ENCODE data around the gene USP6. TPM values are rescaled to one million over a fixed set of nuclear protein-coding genes. Genes with fewer than 3 reads are reported as not detected.
"Not testable (repeated sequence)": the region's sequence is repeated elsewhere in the genome, so short reads cannot be mapped to it uniquely, and the experiment has no call there.

Gene USP6
- polyA plus RNA-seq, 1 experiment = not detected

DNA sequence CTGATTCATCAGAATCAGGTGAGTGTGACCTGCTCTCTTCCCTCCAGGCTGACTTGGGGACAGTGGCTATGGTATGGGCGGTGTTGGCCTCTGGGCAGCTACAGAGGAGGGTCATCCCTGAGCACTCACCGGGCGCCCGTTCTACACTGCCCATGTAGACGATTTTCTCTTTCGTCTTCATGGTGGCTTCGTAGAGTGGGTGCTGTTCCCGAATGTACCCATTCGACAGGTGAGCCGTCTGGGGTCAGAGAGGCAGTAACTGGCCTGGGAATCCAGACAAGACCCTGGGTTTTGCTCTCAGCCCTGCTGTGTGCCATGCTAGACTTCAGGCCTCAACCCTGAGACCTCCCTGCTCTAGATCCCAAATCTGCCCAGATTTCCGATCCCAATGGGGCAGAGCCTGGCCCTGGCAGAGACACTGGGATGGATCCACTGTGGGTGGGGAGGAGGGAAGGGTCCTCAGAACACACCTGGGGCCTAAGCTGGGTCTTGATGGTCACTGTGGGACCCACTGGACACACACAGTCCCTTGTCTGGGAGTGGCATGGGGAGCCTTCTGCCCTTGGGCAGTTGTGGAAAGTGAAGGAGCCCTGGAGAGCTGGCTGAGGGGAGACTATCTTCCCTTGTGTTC lies 13.2 kb downstream of the USP6 start:
- ChIA-PET POLR2A (no interaction called here), CTCF (no interaction called here)
- Histone ChIP-seq H3K27me3 (ENCODE audit: control insufficient read depth, insufficient read depth, low read length) (peaks cover 3% of the 10 kb centered on the region; the same call in 1 of the 2 replicates), H3K4me3 (ENCODE audit: low read depth, low read length) (no peak overlapping the region), H3K36me3 (ENCODE audit: control insufficient read depth, insufficient read depth, low read length) (no peaks in the 10 kb centered on the region)
- TF ChIP-seq, protein P1, sequence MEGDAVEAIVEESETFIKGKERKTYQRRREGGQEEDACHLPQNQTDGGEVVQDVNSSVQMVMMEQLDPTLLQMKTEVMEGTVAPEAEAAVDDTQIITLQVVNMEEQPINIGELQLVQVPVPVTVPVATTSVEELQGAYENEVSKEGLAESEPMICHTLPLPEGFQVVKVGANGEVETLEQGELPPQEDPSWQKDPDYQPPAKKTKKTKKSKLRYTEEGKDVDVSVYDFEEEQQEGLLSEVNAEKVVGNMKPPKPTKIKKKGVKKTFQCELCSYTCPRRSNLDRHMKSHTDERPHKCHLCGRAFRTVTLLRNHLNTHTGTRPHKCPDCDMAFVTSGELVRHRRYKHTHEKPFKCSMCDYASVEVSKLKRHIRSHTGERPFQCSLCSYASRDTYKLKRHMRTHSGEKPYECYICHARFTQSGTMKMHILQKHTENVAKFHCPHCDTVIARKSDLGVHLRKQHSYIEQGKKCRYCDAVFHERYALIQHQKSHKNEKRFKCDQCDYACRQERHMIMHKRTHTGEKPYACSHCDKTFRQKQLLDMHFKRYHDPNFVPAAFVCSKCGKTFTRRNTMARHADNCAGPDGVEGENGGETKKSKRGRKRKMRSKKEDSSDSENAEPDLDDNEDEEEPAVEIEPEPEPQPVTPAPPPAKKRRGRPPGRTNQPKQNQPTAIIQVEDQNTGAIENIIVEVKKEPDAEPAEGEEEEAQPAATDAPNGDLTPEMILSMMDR (IDR thresholded peaks at IDR 0.05; ENCODE audit: insufficient read depth, low read depth, low read length) = no peak
- DNase-seq (ENCODE audit: low read depth) = no peak

DNA sequence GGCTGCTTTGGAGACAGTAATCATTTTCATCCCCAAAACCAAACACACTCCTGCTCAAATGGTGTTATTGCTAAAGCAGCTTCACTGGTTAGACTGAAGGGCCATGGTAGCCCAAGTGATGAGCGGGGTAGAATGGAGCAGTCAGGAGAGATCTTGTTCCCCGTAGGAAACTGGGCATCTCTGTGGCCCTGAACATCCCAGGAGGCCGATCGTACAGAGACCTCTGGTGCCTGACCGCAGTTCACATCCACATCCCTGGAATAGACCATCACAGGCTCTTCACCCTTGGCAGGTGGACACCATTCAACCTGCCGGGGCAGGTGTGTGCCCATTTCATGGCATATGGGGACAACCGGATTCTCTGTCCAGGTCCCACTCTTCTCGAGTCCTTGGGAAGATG lies 13.9 kb downstream of the USP6 start:
- DNase-seq (ENCODE audit: low read depth); CTCF ChIA-PET: not testable (repeated sequence)

DNA sequence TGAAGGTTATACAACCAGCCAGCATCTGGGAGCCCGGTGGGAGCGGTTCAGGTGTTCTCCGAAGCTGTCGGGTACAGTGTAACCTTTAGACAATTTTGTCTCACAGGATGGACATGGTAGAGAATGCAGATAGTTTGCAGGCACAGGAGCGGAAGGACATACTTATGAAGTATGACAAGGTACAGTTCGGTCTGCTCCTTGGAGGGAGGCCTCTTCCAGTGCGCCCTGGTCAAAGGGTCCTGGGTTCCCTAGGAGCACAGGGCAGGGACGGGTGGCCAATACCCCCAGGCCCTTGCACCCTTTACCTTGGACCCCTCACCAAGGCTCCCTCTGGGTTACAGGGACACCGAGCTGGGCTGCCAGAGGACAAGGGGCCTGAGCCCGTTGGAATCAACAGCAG lies 14.4 kb downstream of the USP6 start:
- POLR2A ChIA-PET; CTCF ChIA-PET; DNase-seq (ENCODE audit: low read depth); H3K36me3 ChIP-seq (ENCODE audit: control insufficient read depth, insufficient read depth, low read length); H3K4me3 ChIP-seq (ENCODE audit: low read depth, low read length); H3K27me3 ChIP-seq (ENCODE audit: control insufficient read depth, insufficient read depth, low read length): not testable (repeated sequence)

More for the DNA sequence above, 13.9 kb downstream of the USP6 start:
- H3K36me3 ChIP-seq (ENCODE audit: control insufficient read depth, insufficient read depth, low read length); POLR2A ChIA-PET; H3K27me3 ChIP-seq (ENCODE audit: control insufficient read depth, insufficient read depth, low read length); H3K4me3 ChIP-seq (ENCODE audit: low read depth, low read length): not testable (repeated sequence)

DNA sequence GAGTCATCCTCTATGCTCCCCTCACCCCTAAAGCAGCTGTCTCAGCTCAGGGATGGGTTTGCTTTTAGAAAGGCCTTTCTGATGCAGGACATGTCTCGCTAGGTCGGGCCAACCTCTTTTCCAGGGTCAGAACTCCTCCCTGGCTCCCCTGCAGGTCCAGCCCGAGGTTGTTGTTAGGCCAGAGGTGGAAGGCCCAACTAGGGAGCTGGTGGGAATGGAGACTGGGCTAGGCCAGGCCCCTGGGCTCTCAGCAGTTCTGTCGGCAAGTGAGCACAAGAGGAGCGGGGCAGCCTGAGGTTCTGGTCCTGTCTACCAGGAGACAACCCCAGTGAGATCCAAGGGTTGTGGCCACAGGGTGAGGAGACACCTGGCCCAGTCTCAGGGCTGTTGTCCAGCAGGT lies 14.9 kb downstream of the USP6 start:
- CTCF ChIA-PET; H3K27me3 ChIP-seq (ENCODE audit: control insufficient read depth, insufficient read depth, low read length); H3K4me3 ChIP-seq (ENCODE audit: low read depth, low read length); DNase-seq (ENCODE audit: low read depth); POLR2A ChIA-PET; H3K36me3 ChIP-seq (ENCODE audit: control insufficient read depth, insufficient read depth, low read length): not testable (repeated sequence)

DNA sequence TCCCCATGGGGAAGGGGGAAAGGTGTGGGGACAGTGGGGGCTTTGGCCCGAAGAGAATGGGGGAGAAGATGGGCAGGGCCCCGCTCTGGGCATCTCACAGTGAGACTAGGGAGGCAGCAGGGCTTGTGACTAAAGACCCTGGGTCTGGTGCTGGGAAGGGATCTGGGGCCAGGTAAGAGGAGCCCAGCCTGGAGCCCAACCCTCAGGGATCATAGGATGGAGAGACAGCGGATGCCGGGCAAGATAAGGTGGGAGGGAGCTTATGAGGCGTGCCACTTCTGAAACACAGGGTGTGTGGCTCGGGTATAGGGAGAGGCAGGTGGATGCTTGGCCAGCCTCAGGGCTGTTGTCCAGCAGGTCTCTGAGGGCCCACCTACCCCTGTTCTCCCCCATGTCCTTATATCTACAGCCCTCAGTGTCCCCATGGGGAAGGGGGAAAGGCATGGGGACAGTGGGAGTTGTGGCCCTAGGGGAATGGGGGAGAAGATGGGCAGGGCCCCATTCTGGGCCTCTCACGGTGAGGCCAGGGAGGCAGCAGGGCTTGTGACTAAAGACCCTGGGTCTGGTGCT lies 15.4 kb downstream of the USP6 start:
- no peak overlapping the region for H3K4me3 ChIP-seq (ENCODE audit: low read depth, low read length)
- no peaks in the 10 kb centered on the region for H3K36me3 ChIP-seq (ENCODE audit: control insufficient read depth, insufficient read depth, low read length)
- DNase-seq (ENCODE audit: low read depth) = no peak
- POLR2A ChIA-PET = no interaction called here
- CTCF ChIA-PET = no interaction called here
- TF ChIP-seq, protein P1 (IDR thresholded peaks at IDR 0.05; ENCODE audit: insufficient read depth, low read depth, low read length) = no peak
- peaks cover 2% of the 10 kb centered on the region; the same call in 1 of the 2 replicates for H3K27me3 ChIP-seq (ENCODE audit: control insufficient read depth, insufficient read depth, low read length)

DNA sequence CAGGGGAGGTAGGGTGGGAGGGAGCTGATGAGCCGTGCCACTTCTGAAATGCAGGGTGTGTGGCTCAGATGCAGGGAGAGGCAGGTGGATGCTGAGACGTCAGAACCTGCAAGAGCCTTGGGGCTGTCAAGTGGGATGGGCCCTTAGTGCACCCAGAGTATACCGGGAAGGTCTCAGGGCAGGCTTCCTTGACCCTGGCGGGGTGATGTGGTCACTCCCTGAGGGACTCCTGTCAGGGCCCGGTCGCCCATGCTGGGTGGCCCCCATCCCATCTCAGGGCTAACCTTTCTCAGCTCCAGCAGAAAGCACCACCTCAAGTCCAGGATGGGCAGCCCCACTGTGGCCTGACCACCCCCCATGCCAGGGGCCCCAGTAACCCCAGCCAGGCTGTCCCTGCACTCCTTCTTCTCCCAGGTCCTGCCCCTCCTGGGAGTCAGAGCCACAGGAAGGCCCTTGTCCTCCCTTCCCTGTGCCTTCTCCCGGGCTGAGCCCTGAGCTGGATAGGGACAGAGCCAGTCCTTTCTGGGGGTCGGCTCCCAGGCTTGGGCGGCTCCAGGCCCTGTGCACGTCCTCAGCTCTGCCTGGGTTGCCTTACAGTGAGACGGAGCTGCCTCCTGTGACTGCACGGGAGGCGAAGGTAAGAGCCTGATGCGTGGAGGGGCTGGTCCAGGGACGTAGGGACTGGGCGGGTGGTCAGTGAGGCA lies 16.1 kb downstream of the USP6 start:
- CTCF ChIA-PET; DNase-seq (ENCODE audit: low read depth); H3K27me3 ChIP-seq (ENCODE audit: control insufficient read depth, insufficient read depth, low read length); H3K36me3 ChIP-seq (ENCODE audit: control insufficient read depth, insufficient read depth, low read length); H3K4me3 ChIP-seq (ENCODE audit: low read depth, low read length); POLR2A ChIA-PET: not testable (repeated sequence)

DNA sequence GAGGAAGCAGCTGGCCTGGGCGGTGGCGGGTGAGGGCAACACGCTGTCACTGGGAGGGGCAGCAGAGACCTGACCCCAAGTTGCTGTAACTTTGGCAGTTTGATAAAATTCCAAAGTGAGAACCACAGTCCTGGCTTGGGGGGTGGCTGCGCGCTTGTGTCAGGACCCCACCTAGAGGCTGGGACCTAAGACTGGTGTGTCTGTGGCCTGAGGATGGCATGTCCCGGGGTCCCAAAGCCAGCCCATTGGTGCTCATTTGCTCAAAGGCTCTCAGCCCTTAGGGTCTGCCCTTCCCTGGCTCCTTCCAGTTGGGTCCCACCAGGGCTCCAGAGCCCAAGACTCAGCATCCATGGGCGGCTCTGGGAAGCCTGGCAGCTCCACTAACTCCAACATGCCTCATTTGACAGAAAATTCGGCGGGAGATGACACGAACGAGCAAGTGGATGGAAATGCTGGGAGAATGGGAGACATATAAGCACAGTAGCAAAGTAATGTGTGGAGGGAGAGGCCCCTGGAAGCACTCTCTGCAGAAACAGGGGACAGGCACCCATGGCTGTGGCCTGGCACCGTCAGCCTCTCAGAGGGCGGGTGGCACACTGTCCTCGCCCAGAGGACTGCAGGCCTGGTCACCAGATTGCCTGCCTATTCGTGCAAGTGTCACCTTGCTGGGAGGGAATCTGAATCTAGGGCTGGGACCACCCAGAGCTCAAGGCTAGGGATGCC lies 16.8 kb downstream of the USP6 start:
- CTCF ChIA-PET; H3K36me3 ChIP-seq (ENCODE audit: control insufficient read depth, insufficient read depth, low read length); POLR2A ChIA-PET; DNase-seq (ENCODE audit: low read depth); H3K4me3 ChIP-seq (ENCODE audit: low read depth, low read length); H3K27me3 ChIP-seq (ENCODE audit: control insufficient read depth, insufficient read depth, low read length): not testable (repeated sequence)
